Endothelial cell (in vitro differentiated cells): ENCODE data around the gene DUSP5. TPM values are rescaled to one million over a fixed set of nuclear protein-coding genes. Genes with fewer than 3 reads are reported as not detected.
A peak's percentile ranks its signal among the peaks of the same experiment; 100 is the strongest.

Experiments
- DNase-seq: peaks from one replicate; pipeline ENCODE4 v3.0.0; 2021; ENCODE audit warnings: low spot score
- H3K27ac Mint-ChIP-seq: one replicate; pipeline ENCODE4 v1.8.0; 2021; ENCODE audit warnings: mixed read lengths, inconsistent platforms; ENCODE audit not compliant: unreplicated experiment
- H3K27me3 Mint-ChIP-seq: one replicate; pipeline ENCODE4 v1.8.0; 2021; ENCODE audit warnings: mild to moderate bottlenecking, moderate library complexity, mixed read lengths, inconsistent platforms; ENCODE audit not compliant: unreplicated experiment
- H3K36me3 Mint-ChIP-seq: one replicate; pipeline ENCODE4 v1.8.0; 2021; ENCODE audit warnings: mild to moderate bottlenecking, low read depth, mixed read lengths, inconsistent platforms; ENCODE audit not compliant: unreplicated experiment
- H3K4me1 Mint-ChIP-seq: one replicate; pipeline ENCODE4 v1.8.0; 2021; ENCODE audit warnings: mild to moderate bottlenecking, mixed read lengths, inconsistent platforms; ENCODE audit not compliant: unreplicated experiment
- H3K4me3 Mint-ChIP-seq: one replicate; pipeline ENCODE4 v1.8.0; 2021; ENCODE audit warnings: mild to moderate bottlenecking, mixed read lengths, inconsistent platforms; ENCODE audit not compliant: unreplicated experiment
- H3K9me3 Mint-ChIP-seq: one replicate; pipeline ENCODE4 v1.8.0; 2021; ENCODE audit warnings: mixed read lengths, inconsistent platforms; ENCODE audit not compliant: unreplicated experiment
- CTCF ChIP-seq: fragments of 200-600 bp; sonication (generic); IDR thresholded peaks from one replicate; pipeline ENCODE4 v1.5.0; 2021; ENCODE audit warnings: antibody characterized with exemption; ENCODE audit not compliant: unreplicated experiment
- total RNA-seq: library from RNA; stranded (reverse); fragmentation: NEBNext Ultra II Directional; extraction: Animal tissue kit (Norgen Biotek cat#: 25700); gene quantifications from one replicate; pipeline ENCODE4 v1.2.1, GENCODE V29; 2021; ENCODE audit not compliant: unreplicated experiment

The DUSP5 gene
- total RNA-seq, 1 donor from 2014 or later, result 46.0 TPM

GRCh38 chr10:110507346-110507745 lies 9.6 kb downstream of the DUSP5 start:
- Mint-ChIP-seq H3K27ac (no peak overlapping the region), H3K4me3 (peak overlapping the region; percentile 56), H3K9me3 (no peaks in the 10 kb centered on the region), H3K27me3 (peaks cover 7% of the 10 kb centered on the region), H3K4me1 (peaks cover 63% of the 10 kb centered on the region), H3K36me3 (peaks cover 48% of the 10 kb centered on the region)
- no peak for TF ChIP-seq CTCF
- DNase-seq, result no peak

- Mint-ChIP-seq H3K9me3 (no peaks in the 10 kb centered on the region), H3K27ac (no peak overlapping the region), H3K36me3 (peaks cover 54% of the 10 kb centered on the region), H3K27me3 (peaks cover 7% of the 10 kb centered on the region), H3K4me1 (peaks cover 54% of the 10 kb centered on the region), H3K4me3 (no peak overlapping the region)
- TF ChIP-seq CTCF, result no peak
- DNase-seq, result no peak
Measured at GRCh38 chr10:110508159-110508788, 10.6 kb downstream of the DUSP5 start.

GRCh38 chr10:110508806-110509544 lies 11.3 kb downstream of the DUSP5 start:
- no peak overlapping the region for H3K27ac Mint-ChIP-seq
- peaks cover 61% of the 10 kb centered on the region for H3K36me3 Mint-ChIP-seq
- H3K4me3 Mint-ChIP-seq, result peak overlapping the region; percentile 73
- peaks cover 48% of the 10 kb centered on the region for H3K4me1 Mint-ChIP-seq
- no peak for DNase-seq
- peaks cover 7% of the 10 kb centered on the region for H3K27me3 Mint-ChIP-seq
- no peaks in the 10 kb centered on the region for H3K9me3 Mint-ChIP-seq
- no peak for TF ChIP-seq CTCF

- no peak for DNase-seq
- peaks cover 42% of the 10 kb centered on the region for H3K4me1 Mint-ChIP-seq
- no peak for TF ChIP-seq CTCF
- no peak overlapping the region for H3K27ac Mint-ChIP-seq
- no peak overlapping the region for H3K4me3 Mint-ChIP-seq
- peaks cover 7% of the 10 kb centered on the region for H3K27me3 Mint-ChIP-seq
- H3K9me3 Mint-ChIP-seq, result no peaks in the 10 kb centered on the region
- peaks cover 62% of the 10 kb centered on the region for H3K36me3 Mint-ChIP-seq
Measured at GRCh38 chr10:110509560-110509959, 11.9 kb downstream of the DUSP5 start.

- TF ChIP-seq CTCF, result no peak
- Mint-ChIP-seq H3K4me1 (peaks cover 37% of the 10 kb centered on the region), H3K27me3 (peaks cover 4% of the 10 kb centered on the region), H3K27ac (no peak overlapping the region), H3K9me3 (no peaks in the 10 kb centered on the region), H3K4me3 (no peak overlapping the region), H3K36me3 (peaks cover 57% of the 10 kb centered on the region)
- no peak for DNase-seq
Measured at GRCh38 chr10:110510086-110510485, 12.4 kb downstream of the DUSP5 start.
